IPS-20b (cell line): ENCODE results near the gene EIF2B2.

ENCODE experiments used
- H3K27ac ChIP-seq: one replicate; pipeline ENCODE4 v1.5.1; 2013; ENCODE audit warnings: low read length
- H3K27me3 ChIP-seq: 2 replicates; pipeline ENCODE4 v1.6.1; 2013; ENCODE audit warnings: mild to moderate bottlenecking, low read length, inconsistent platforms; ENCODE audit not compliant: insufficient read depth
- H3K36me3 ChIP-seq: 2 replicates; pipeline ENCODE4 v1.6.1; 2013; ENCODE audit warnings: low read depth, mild to moderate bottlenecking, inconsistent platforms, low read length, moderate library complexity; ENCODE audit not compliant: insufficient read depth
- H3K4me1 ChIP-seq: 2 replicates; pipeline ENCODE4 v1.6.1; 2013; ENCODE audit warnings: mild to moderate bottlenecking, control low read depth, inconsistent platforms, low read length, moderate library complexity; ENCODE audit not compliant: insufficient read depth
- H3K4me3 ChIP-seq: 2 replicates; pipeline ENCODE4 v1.5.1; 2013; ENCODE audit warnings: mild to moderate bottlenecking, low read length, inconsistent platforms
- H3K9ac ChIP-seq: 2 replicates; pipeline ENCODE4 v1.6.1; 2013; ENCODE audit warnings: low read depth, mild to moderate bottlenecking, inconsistent platforms, low read length, moderate library complexity
- H3K9me3 ChIP-seq: 2 replicates; pipeline ENCODE4 v1.6.1; 2013; ENCODE audit warnings: mild to moderate bottlenecking, low read depth, low read length, inconsistent platforms; ENCODE audit not compliant: insufficient read depth

The EIF2B2 gene

GRCh38 chr14:75005357-75005756 is 2.6 kb downstream of the EIF2B2 start:
- no peak overlapping the region for H3K9ac ChIP-seq
- H3K27ac ChIP-seq: no peak overlapping the region
- no peaks in the 10 kb centered on the region for H3K27me3 ChIP-seq
- 0 out of 2 replicates have a peak, but pooled peaks cover 2% of the 10 kb centered on the region for H3K9me3 ChIP-seq
- H3K4me3 ChIP-seq: no peak overlapping the region
- peaks cover 7% of the 10 kb centered on the region for H3K4me1 ChIP-seq
- H3K36me3 ChIP-seq: peaks cover 56% of the 10 kb centered on the region

- Histone ChIP-seq H3K36me3 (peaks cover 78% of the 10 kb centered on the region), H3K27ac (no peak overlapping the region), H3K9ac (no peak overlapping the region), H3K27me3 (no peaks in the 10 kb centered on the region), H3K4me1 (no peaks in the 10 kb centered on the region), H3K9me3 (no peaks in the 10 kb centered on the region), H3K4me3 (no peak overlapping the region)
Observed at GRCh38 chr14:75009176-75009575, 6.5 kb downstream of the EIF2B2 start.

- H3K36me3 ChIP-seq: peaks cover 79% of the 10 kb centered on the region
- H3K4me3 ChIP-seq: no peak overlapping the region
Observed at GRCh38 chr14:75010472-75011093, 7.9 kb downstream of the EIF2B2 start.

GRCh38 chr14:75011356-75011994 is 8.8 kb downstream of the EIF2B2 start:
- no peaks in the 10 kb centered on the region for H3K4me1 ChIP-seq

More at GRCh38 chr14:75010472-75011093, 7.9 kb downstream of the EIF2B2 start:
- Histone ChIP-seq H3K27ac (no peak overlapping the region), H3K27me3 (no peaks in the 10 kb centered on the region), H3K9ac (no peak overlapping the region), H3K4me1 (no peaks in the 10 kb centered on the region), H3K9me3 (no peaks in the 10 kb centered on the region)

GRCh38 chr14:75013290-75013689 is 10.6 kb downstream of the EIF2B2 start:
- Histone ChIP-seq H3K36me3 (peaks cover 74% of the 10 kb centered on the region), H3K27me3 (no peaks in the 10 kb centered on the region), H3K4me3 (no peak overlapping the region), H3K27ac (no peak overlapping the region), H3K4me1 (no peaks in the 10 kb centered on the region), H3K9me3 (no peaks in the 10 kb centered on the region), H3K9ac (no peak overlapping the region)

More at GRCh38 chr14:75011356-75011994, 8.8 kb downstream of the EIF2B2 start:
- Histone ChIP-seq H3K9ac (no peak overlapping the region), H3K27me3 (no peaks in the 10 kb centered on the region), H3K4me3 (no peak overlapping the region), H3K36me3 (peaks cover 79% of the 10 kb centered on the region), H3K27ac (no peak overlapping the region), H3K9me3 (no peaks in the 10 kb centered on the region)

- Histone ChIP-seq H3K27ac (no peak overlapping the region), H3K4me3 (no peak overlapping the region), H3K9me3 (no peaks in the 10 kb centered on the region), H3K9ac (no peak overlapping the region), H3K27me3 (no peaks in the 10 kb centered on the region), H3K36me3 (peaks cover 71% of the 10 kb centered on the region), H3K4me1 (no peaks in the 10 kb centered on the region)
Observed at GRCh38 chr14:75015496-75015895, 12.8 kb downstream of the EIF2B2 start.

- Histone ChIP-seq H3K36me3 (peaks cover 75% of the 10 kb centered on the region), H3K27me3 (no peaks in the 10 kb centered on the region), H3K9ac (no peak overlapping the region), H3K27ac (no peak overlapping the region), H3K4me3 (no peak overlapping the region), H3K9me3 (no peaks in the 10 kb centered on the region), H3K4me1 (no peaks in the 10 kb centered on the region)
Observed at GRCh38 chr14:75016815-75017214, 14.1 kb downstream of the EIF2B2 start.

- H3K4me1 ChIP-seq: no peaks in the 10 kb centered on the region
- no peak overlapping the region for H3K27ac ChIP-seq
- no peak overlapping the region for H3K9ac ChIP-seq
- H3K36me3 ChIP-seq: peaks cover 68% of the 10 kb centered on the region
- H3K9me3 ChIP-seq: no peaks in the 10 kb centered on the region
- H3K4me3 ChIP-seq: no peak overlapping the region
- H3K27me3 ChIP-seq: no peaks in the 10 kb centered on the region
Observed at GRCh38 chr14:75018694-75019093, 16.0 kb downstream of the EIF2B2 start.

- no peaks in the 10 kb centered on the region for H3K4me1 ChIP-seq
- H3K9me3 ChIP-seq: no peaks in the 10 kb centered on the region
- H3K36me3 ChIP-seq: peaks cover 40% of the 10 kb centered on the region
- no peaks in the 10 kb centered on the region for H3K27me3 ChIP-seq
- H3K4me3 ChIP-seq: no peak overlapping the region
- no peak overlapping the region for H3K27ac ChIP-seq
- no peak overlapping the region for H3K9ac ChIP-seq
Observed at GRCh38 chr14:75022655-75023054, 19.9 kb downstream of the EIF2B2 start.

- Histone ChIP-seq H3K9me3 (no peaks in the 10 kb centered on the region), H3K9ac (no peak overlapping the region), H3K4me3 (no peak overlapping the region), H3K4me1 (no peaks in the 10 kb centered on the region), H3K36me3 (peaks cover 38% of the 10 kb centered on the region), H3K27ac (no peak overlapping the region), H3K27me3 (no peaks in the 10 kb centered on the region)
Observed at GRCh38 chr14:75023108-75023507, 20.4 kb downstream of the EIF2B2 start.

- Histone ChIP-seq H3K4me3 (no peak overlapping the region), H3K4me1 (no peaks in the 10 kb centered on the region), H3K36me3 (peaks cover 23% of the 10 kb centered on the region), H3K9ac (no peak overlapping the region), H3K9me3 (no peaks in the 10 kb centered on the region), H3K27ac (no peak overlapping the region), H3K27me3 (no peaks in the 10 kb centered on the region)
Observed at GRCh38 chr14:75025082-75025481, 22.4 kb downstream of the EIF2B2 start.

- H3K4me3 ChIP-seq: no peak overlapping the region
- no peak overlapping the region for H3K9ac ChIP-seq
- no peaks in the 10 kb centered on the region for H3K27me3 ChIP-seq
- no peaks in the 10 kb centered on the region for H3K9me3 ChIP-seq
- no peak overlapping the region for H3K27ac ChIP-seq
- peaks cover 27% of the 10 kb centered on the region for H3K36me3 ChIP-seq
- no peaks in the 10 kb centered on the region for H3K4me1 ChIP-seq
Observed at GRCh38 chr14:75025876-75026275, 23.2 kb downstream of the EIF2B2 start.
